ENCODE measurements around the gene CD82. TPM values are rescaled to one million over a fixed set of nuclear protein-coding genes. Genes with fewer than 3 reads are reported as not detected.
A peak's percentile ranks its signal among the peaks of the same experiment; 100 is the strongest.

Gene CD82
- polyA plus RNA-seq, 1 donor from 2014 or later = 0.84 TPM

GRCh38 chr11:44621140-44621681, 55.7 kb downstream of the CD82 start:
- Histone ChIP-seq H3K4me3 (ENCODE audit: low read length) (no peak overlapping the region), H4K20me1 (ENCODE audit: insufficient read depth) (no peaks in the 10 kb centered on the region), H3K9me2 (ENCODE audit: insufficient read depth, low read length) (no peaks in the 10 kb centered on the region), H3K9me3 (ENCODE audit: low read length) (no peaks in the 10 kb centered on the region), H3K27ac (ENCODE audit: low read length) (no peak overlapping the region), H3K9ac (ENCODE audit: low read length) (no peak overlapping the region), H3K36me3 (ENCODE audit: insufficient read depth, low read length) (no peaks in the 10 kb centered on the region), H3K27me3 (ENCODE audit: insufficient read depth, low read depth, low read length) (no peaks in the 10 kb centered on the region), H2AFZ (ENCODE audit: low read depth, low read length) (no peak overlapping the region), H3K79me2 (replicated peaks; ENCODE audit: insufficient read depth, low read length) (no peaks in the 10 kb centered on the region), H3K4me2 (ENCODE audit: low read length) (no peak overlapping the region), H3F3A (ENCODE audit: insufficient read depth, low read length, poor library complexity, severe bottlenecking) (no peaks in the 10 kb centered on the region)
- peak; percentile 99 for TF ChIP-seq SMC3 (conservative IDR thresholded peaks at IDR 0.05; ENCODE audit: poor library complexity)
- no peak for TF ChIP-seq POLR2AphosphoS5 (IDR thresholded peaks at IDR 0.05)
- peak; percentile 98 for TF ChIP-seq CTCF (IDR thresholded peaks at IDR 0.05; ENCODE audit: poor library complexity, severe bottlenecking)
- peak; percentile 99 for TF ChIP-seq RAD21 (conservative IDR thresholded peaks at IDR 0.05)
- TF ChIP-seq EP300 (conservative IDR thresholded peaks at IDR 0.05; ENCODE audit: poor library complexity, severe bottlenecking) = peak; percentile 16

- H4K20me1 ChIP-seq (ENCODE audit: insufficient read depth) = no peaks in the 10 kb centered on the region
- H3K27me3 ChIP-seq (ENCODE audit: insufficient read depth, low read depth, low read length) = no peaks in the 10 kb centered on the region
- no peak overlapping the region for H2AFZ ChIP-seq (ENCODE audit: low read depth, low read length)
- no peaks in the 10 kb centered on the region for H3K9me2 ChIP-seq (ENCODE audit: insufficient read depth, low read length)
- TF ChIP-seq REST (IDR thresholded peaks at IDR 0.05; ENCODE audit: borderline replicate concordance) (no peak), POLR2AphosphoS5 (IDR thresholded peaks at IDR 0.05) (no peak), CTCF (IDR thresholded peaks at IDR 0.05; ENCODE audit: poor library complexity, severe bottlenecking) (no peak), MXI1 (conservative IDR thresholded peaks at IDR 0.05; ENCODE audit: poor library complexity, severe bottlenecking) (no peak)
- no peaks in the 10 kb centered on the region for H3F3A ChIP-seq (ENCODE audit: insufficient read depth, low read length, poor library complexity, severe bottlenecking)
- H3K9ac ChIP-seq (ENCODE audit: low read length) = no peak overlapping the region
- H3K9me3 ChIP-seq (ENCODE audit: low read length) = no peaks in the 10 kb centered on the region
- H3K4me2 ChIP-seq (ENCODE audit: low read length) = no peak overlapping the region
- H3K27ac ChIP-seq (ENCODE audit: low read length) = no peak overlapping the region
- no peak overlapping the region for H3K4me3 ChIP-seq (ENCODE audit: low read length)
- no peaks in the 10 kb centered on the region for H3K79me2 ChIP-seq (replicated peaks; ENCODE audit: insufficient read depth, low read length)
- H3K36me3 ChIP-seq (ENCODE audit: insufficient read depth, low read length) = no peaks in the 10 kb centered on the region
Observed at GRCh38 chr11:44621784-44622183, 56.3 kb downstream of the CD82 start.

Measured in neural cell (in vitro differentiated cells).